ENCODE results near the gene FOXE3.

FOXE3 gene

DNA sequence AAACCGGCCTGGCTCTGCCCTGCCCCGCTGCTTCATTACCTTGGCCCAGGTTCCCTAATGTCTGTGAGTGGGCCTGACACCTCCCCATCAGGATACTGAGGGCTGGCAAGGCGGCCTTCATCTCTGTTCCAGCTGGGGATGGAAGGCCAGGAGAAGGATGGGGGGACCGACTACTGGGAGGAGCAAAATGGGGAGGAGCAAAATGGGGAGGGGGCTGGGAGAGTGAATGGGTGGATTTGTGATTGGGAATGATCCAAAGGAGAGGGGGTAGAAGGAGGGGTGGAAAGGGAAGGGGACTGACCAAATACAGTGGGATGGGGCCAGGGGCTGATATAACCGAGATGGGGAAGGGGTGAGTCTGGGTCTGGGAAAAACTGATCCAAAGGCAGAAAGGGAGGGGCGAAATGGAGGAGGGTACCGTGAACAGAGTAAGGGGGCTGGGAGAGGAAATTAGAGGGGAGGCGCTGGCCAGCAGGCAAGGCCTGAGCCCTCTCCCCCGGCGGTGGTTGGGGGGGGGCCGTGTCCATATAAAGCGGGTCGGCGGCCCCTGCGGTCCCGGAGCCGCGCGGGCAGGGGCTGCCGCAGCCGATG is at the start of gene FOXE3:
Gene FOXE3 (plus strand): TSS at position 558 of the 591 bp plus-strand sequence. CDS start 31 bp downstream, at position 589.
- Histone ChIP-seq H3K9me3 (no peaks in the 10 kb centered on the region), H3K4me1 (no peaks in the 10 kb centered on the region), H3K27me3 (ENCODE audit: low read depth) (0 out of 2 replicates have a peak, but pooled peaks cover 2% of the 10 kb centered on the region), H3K4me3 (peak within 1 kb of the TSS; percentile 11; the same call in 1 of the 2 replicates), H3K36me3 (replicated peaks) (no peaks in the 10 kb centered on the region)
- DNase-seq (ENCODE audit: low spot score in 2 of 2), result no peak
- in situ Hi-C loops (cut with MboI; ENCODE audit: low sequenced_read_pairs), result no loop called here

DNA sequence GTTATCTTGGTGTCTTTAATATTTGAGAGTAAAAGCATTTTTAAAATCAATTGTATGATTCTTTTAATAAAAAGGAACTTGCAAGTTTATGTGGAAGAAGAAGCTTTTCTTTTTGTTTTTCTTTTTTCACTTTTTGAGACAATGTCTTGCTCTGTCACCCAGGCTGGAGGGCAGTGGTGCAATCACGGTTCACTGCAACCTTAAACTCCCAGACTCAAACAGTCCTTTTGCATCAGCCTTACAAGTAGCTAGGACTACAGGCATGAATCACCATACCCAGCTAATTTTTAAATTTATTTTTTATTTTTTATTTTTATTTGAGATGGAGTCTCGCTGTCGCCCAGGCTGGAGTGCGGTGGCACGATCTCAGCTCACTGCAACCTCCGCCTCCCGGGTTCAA is 48.4 kb upstream of the FOXE3 start:
- in situ Hi-C loops (cut with MboI; ENCODE audit: low sequenced_read_pairs), result no loop called here
- Histone ChIP-seq H3K4me1 (no peaks in the 10 kb centered on the region), H3K4me3 (no peak overlapping the region), H3K9me3 (no peaks in the 10 kb centered on the region), H3K36me3 (replicated peaks) (peaks cover 15% of the 10 kb centered on the region), H3K27me3 (ENCODE audit: low read depth) (no peaks in the 10 kb centered on the region)
- DNase-seq (ENCODE audit: low spot score in 2 of 2), result no peak

DNA sequence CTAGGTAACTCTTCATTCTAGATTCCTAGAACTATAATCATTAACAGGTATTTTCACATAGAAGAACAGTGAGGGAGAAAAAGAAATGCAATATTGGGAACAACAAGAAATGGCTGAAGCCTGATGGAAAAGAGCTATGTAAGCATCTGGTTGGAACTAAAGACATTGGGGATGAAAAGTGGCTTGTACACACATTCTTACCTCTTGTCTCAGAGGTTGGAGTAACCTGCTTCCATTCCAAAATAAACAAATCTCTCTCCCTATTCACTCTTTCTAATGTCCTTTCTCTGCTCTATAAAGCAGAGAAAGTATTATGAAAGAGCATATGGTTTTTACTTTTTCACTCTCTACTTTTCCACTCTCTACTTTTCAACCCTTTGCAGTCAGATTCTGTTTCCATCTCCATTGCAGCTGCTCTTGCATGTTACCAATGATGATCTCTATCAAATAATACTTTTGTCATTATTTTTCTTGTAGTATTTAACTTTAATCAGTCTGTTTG is 45.0 kb upstream of the FOXE3 start:
- Histone ChIP-seq H3K27me3 (ENCODE audit: low read depth) (no peaks in the 10 kb centered on the region), H3K9me3 (no peaks in the 10 kb centered on the region), H3K4me3 (no peak overlapping the region), H3K36me3 (replicated peaks) (peaks cover 39% of the 10 kb centered on the region), H3K4me1 (no peaks in the 10 kb centered on the region)
- DNase-seq (ENCODE audit: low spot score in 2 of 2), result no peak
- in situ Hi-C loops (cut with MboI; ENCODE audit: low sequenced_read_pairs), result no loop called here

DNA sequence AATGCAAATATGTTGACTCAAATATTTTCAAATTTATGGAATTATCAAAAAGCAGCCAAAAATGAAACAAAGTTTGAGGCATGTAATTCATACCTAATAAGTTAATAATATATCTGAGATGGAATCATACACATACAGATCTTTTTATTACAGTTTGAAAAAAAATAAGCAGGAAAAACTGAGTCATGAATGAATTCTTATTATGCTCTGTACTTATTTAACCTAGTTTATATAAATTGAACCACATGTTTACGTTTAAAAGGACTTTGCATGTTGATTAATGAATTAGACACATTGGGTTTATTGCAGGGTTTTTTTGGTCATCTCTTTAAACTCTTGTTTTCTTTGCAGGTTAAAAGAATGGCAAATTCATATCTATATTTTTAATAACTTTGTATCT is 41.6 kb upstream of the FOXE3 start:
- in situ Hi-C loops (cut with MboI; ENCODE audit: low sequenced_read_pairs), result no loop called here
- H3K36me3 ChIP-seq (replicated peaks), result peaks cover 48% of the 10 kb centered on the region
- no peak overlapping the region for H3K4me3 ChIP-seq
- peaks cover 5% of the 10 kb centered on the region; the same call in 1 of the 2 replicates for H3K4me1 ChIP-seq
- no peaks in the 10 kb centered on the region for H3K9me3 ChIP-seq
- H3K27me3 ChIP-seq (ENCODE audit: low read depth), result no peaks in the 10 kb centered on the region
- DNase-seq (ENCODE audit: low spot score in 2 of 2), result no peak

DNA sequence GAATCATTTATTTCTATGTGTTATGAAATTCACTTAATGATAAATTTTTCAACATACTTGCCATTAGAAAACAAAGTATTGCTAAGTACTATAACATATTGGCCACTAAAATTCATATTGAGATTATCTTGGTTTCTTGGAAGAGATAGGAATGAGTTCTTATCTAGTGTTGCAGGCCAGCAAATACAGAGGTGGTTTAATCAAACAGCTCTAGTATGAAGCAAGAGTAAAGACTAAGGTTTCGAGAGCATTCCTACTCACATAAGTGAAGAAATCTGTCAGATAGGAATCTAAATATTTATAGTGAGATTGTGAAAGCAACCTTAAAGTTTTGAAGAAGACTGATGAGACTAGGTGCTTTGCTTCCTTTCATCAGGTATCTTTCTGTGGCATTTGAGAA is 37.9 kb upstream of the FOXE3 start:
- Histone ChIP-seq H3K4me3 (no peak overlapping the region), H3K36me3 (replicated peaks) (peaks cover 43% of the 10 kb centered on the region), H3K27me3 (ENCODE audit: low read depth) (no peaks in the 10 kb centered on the region), H3K4me1 (peaks cover 5% of the 10 kb centered on the region; the same call in 1 of the 2 replicates), H3K9me3 (no peaks in the 10 kb centered on the region)
- in situ Hi-C loops (cut with MboI; ENCODE audit: low sequenced_read_pairs), result no loop called here
- no peak for DNase-seq (ENCODE audit: low spot score in 2 of 2)

DNA sequence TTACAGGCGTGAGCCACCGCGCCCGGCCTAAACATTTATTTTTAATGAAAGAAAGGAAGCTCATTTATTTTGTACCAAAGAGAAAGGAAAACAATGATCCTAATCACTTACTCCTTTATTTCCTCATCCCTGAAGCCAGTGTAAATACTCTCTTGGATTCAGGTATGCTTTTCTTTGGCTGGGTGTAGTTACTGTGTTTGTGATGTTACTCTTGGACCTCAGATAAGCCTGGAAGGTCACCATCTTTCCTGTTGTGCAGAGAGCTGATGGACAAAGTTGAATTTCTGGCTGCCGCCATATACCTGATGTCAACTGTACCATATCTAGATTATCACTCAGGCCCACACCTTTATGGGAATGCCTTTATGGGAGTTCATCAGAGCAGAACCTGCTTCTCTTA is 35.4 kb upstream of the FOXE3 start:
- H3K27me3 ChIP-seq (ENCODE audit: low read depth), result no peaks in the 10 kb centered on the region
- peaks cover 28% of the 10 kb centered on the region for H3K36me3 ChIP-seq (replicated peaks)
- in situ Hi-C loops (cut with MboI; ENCODE audit: low sequenced_read_pairs), result no loop called here
- DNase-seq (ENCODE audit: low spot score in 2 of 2), result no peak
- H3K4me1 ChIP-seq, result peaks cover 5% of the 10 kb centered on the region; the same call in 1 of the 2 replicates
- H3K9me3 ChIP-seq, result no peaks in the 10 kb centered on the region
- no peak overlapping the region for H3K4me3 ChIP-seq

DNA sequence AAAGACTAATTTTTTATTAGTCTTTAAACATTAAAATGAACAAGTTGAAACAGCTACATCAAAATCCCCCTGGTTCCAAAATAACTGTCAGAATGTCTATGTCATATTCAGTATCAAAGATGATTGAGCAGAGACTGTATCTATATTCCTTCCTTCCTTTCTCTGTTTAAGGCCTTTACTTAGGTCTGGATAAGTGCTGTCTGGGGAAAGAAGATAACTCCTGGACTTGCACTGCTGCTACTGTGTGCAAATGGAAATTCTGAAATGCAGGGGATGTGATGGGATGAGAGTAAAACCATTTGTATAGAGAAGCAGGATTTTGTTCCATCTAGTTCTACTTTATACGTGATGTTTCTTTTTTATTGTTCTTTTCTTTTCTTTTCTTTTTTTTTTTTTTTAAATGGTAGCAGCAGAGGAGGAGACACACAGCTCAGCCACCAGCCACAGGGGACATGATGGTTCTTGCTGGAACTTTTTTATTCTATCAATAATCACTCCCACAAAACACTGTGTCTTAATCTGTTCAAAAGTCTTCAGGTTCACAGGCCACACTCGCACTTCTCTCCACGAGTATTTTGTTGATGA is 33.6 kb upstream of the FOXE3 start:
- Histone ChIP-seq H3K36me3 (replicated peaks) (peaks cover 17% of the 10 kb centered on the region), H3K4me3 (no peak overlapping the region), H3K9me3 (no peaks in the 10 kb centered on the region), H3K4me1 (peaks cover 5% of the 10 kb centered on the region; the same call in 1 of the 2 replicates), H3K27me3 (ENCODE audit: low read depth) (no peaks in the 10 kb centered on the region)
- no peak for DNase-seq (ENCODE audit: low spot score in 2 of 2)
- in situ Hi-C loops (cut with MboI; ENCODE audit: low sequenced_read_pairs), result no loop called here

DNA sequence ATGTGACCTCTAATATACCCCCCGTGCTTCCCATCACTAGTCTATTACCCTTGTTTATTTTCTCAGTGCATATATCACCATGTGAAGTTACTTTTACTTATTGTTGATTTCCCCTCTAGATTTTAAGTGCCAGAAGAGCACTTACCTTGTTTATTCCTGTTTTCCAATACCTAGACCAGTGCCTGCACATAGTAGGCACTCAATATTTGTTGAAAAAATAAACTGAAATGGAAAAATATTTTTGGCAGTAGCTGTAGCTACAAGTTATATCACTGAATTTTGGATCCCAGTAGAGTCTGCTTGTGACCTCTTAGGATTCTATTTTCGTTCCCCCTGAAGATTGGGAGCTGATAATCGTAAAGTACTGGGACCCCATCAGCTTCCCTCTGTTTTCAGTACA is 32.0 kb upstream of the FOXE3 start:
- Histone ChIP-seq H3K27me3 (ENCODE audit: low read depth) (no peaks in the 10 kb centered on the region), H3K9me3 (no peaks in the 10 kb centered on the region), H3K4me3 (no peak overlapping the region), H3K36me3 (replicated peaks) (peaks cover 10% of the 10 kb centered on the region), H3K4me1 (0 out of 2 replicates have a peak, but pooled peaks cover under 1% of the 10 kb centered on the region)
- in situ Hi-C loops (cut with MboI; ENCODE audit: low sequenced_read_pairs), result no loop called here
- DNase-seq (ENCODE audit: low spot score in 2 of 2), result no peak

DNA sequence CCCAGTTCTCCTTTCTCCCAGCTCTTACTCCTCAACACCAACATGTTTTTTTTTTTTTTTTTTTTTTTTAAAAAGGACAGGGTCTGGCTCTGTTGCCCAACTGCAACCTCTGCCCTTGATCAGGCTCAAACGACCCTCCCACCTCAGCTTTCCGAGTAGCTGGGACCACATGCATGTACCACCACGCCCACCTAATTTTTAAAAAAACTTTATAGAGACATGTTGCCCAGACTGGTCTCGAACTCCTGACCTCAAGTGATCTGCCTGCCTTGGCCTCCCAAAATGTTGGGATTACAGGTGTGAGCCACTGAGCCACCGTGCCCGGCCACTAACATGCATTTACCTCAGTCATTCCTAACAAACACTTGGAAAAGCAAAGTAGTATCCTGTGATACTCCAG is 31.1 kb upstream of the FOXE3 start:
- Histone ChIP-seq H3K4me1 (no peaks in the 10 kb centered on the region), H3K4me3 (no peak overlapping the region), H3K27me3 (ENCODE audit: low read depth) (no peaks in the 10 kb centered on the region), H3K9me3 (no peaks in the 10 kb centered on the region), H3K36me3 (replicated peaks) (peaks cover 4% of the 10 kb centered on the region; the same call in 1 of the 2 replicates)
- DNase-seq (ENCODE audit: low spot score in 2 of 2), result no peak
- in situ Hi-C loops (cut with MboI; ENCODE audit: low sequenced_read_pairs), result loop anchor here (5.0 kb wide), 1 partner anchor 327 kb away; no protein-coding TSS in a partner anchor

DNA sequence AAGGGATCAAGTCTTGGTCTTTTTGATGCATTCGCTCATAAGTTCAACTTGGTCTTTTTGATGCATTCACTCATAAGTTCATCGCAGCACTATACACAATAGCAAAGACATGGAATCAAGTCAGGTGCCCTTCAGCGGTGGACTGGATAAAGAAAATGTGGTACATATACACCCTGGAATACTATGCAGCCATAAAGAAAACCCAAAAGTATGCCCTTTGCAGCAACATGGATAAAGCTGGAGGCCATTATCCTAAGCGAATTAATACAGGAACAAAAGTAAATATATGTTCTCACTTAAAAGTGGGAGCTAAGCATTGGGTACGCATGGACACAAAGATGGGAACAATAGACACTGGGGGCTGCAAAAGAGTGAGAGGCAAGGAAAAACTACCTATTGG is 29.8 kb upstream of the FOXE3 start:
- in situ Hi-C loops (cut with MboI; ENCODE audit: low sequenced_read_pairs), result loop anchor here (5.0 kb wide), 1 partner anchor 326 kb away; no protein-coding TSS in a partner anchor
- DNase-seq (ENCODE audit: low spot score in 2 of 2), result no peak
- Histone ChIP-seq H3K27me3 (ENCODE audit: low read depth) (no peaks in the 10 kb centered on the region), H3K4me3 (no peak overlapping the region), H3K4me1 (no peaks in the 10 kb centered on the region), H3K36me3 (replicated peaks) (peaks cover 4% of the 10 kb centered on the region; the same call in 1 of the 2 replicates), H3K9me3 (no peaks in the 10 kb centered on the region)

DNA sequence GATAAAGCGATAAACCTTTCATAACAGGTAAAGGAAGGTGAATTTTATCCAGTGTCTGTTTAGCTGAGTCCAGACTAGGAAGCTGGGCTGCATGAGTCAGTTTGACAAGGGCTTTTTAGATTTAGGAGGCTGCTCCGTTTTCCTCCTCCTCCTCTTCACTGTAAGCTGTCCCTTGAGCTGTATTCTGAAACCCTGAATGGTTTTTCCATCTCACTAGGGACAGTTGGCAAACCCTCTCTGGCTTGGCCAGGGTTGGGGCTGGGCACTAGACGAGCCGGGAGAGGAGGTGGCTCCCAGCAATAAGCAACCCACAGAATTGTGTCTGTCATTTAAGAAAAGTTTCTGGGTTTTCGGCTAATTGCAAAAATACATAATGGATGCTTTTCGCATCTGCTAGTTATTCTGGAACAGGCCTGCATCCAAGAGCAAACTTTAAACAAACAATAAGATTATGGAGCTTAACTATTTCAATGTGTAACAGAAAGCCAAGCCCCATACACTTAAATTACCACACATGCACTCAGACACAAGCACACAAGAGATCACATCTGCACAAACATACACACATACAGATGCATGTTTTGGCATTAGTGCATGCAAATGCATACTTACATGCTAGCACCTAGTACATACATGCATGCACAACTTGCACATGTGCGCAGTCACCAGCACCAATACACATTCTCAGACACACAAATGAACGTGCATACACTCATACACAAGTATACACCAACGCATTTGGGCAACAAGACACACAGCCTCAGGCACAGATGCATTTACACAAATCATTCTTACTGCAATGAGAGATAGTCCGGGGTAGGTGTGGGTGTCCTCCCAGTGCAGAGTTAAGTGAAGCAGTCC is 27.8 kb upstream of the FOXE3 start:
- Histone ChIP-seq H3K9me3 (no peaks in the 10 kb centered on the region), H3K27me3 (ENCODE audit: low read depth) (peaks cover 6% of the 10 kb centered on the region; the same call in 1 of the 2 replicates), H3K36me3 (replicated peaks) (peaks cover 3% of the 10 kb centered on the region; the same call in 1 of the 2 replicates), H3K4me3 (no peak overlapping the region), H3K4me1 (no peaks in the 10 kb centered on the region)
- in situ Hi-C loops (cut with MboI; ENCODE audit: low sequenced_read_pairs), result loop anchor here (5.0 kb wide), 1 partner anchor 324 kb away; no protein-coding TSS in a partner anchor
- no peak for DNase-seq (ENCODE audit: low spot score in 2 of 2)

DNA sequence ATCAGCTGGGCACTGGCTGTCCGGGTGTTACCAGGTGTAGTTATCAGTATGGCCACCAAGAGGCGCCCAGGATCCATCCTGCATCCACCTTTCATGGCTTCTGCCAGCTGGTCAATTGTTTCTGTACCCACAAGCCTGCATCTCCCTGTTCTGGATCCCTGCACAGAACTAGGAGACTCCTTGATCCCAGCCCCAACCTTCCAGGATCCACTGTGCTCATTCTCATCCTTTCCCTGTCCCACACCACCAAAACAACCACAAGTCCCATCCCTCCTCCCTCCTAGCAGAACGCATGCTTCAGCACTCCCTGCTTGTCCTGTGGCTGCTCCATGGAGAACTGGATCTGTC is 27.2 kb upstream of the FOXE3 start:
- in situ Hi-C loops (cut with MboI; ENCODE audit: low sequenced_read_pairs), result loop anchor here (5.0 kb wide), 1 partner anchor 323 kb away; no protein-coding TSS in a partner anchor
- peaks cover 10% of the 10 kb centered on the region; the same call in 1 of the 2 replicates for H3K27me3 ChIP-seq (ENCODE audit: low read depth)
- H3K4me3 ChIP-seq, result no peak overlapping the region
- no peaks in the 10 kb centered on the region for H3K36me3 ChIP-seq (replicated peaks)
- H3K9me3 ChIP-seq, result no peaks in the 10 kb centered on the region
- DNase-seq (ENCODE audit: low spot score in 2 of 2), result peak; percentile 67 to 82
- H3K4me1 ChIP-seq, result no peaks in the 10 kb centered on the region

DNA sequence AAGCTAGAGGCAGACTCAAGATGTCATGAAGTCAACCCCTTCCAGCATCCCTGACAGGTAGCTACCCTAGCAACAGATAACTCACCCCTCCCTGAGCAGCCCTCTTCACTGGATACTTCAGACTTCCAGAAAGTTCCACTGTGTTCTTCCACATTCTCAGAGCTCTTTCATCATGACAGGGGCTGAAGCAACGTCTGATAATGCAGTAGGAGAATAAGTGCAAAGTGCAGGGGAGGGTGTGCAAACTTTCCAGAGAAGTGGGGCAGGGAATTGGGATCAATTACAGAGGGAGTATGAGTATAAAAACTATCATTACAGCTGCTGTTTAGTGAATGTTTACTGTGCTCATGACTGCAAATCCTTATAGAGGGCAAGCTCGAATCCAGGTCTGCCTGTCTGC is 26.4 kb upstream of the FOXE3 start:
- no peaks in the 10 kb centered on the region for H3K36me3 ChIP-seq (replicated peaks)
- DNase-seq (ENCODE audit: low spot score in 2 of 2), result no peak
- H3K4me3 ChIP-seq, result no peak overlapping the region
- no peaks in the 10 kb centered on the region for H3K9me3 ChIP-seq
- in situ Hi-C loops (cut with MboI; ENCODE audit: low sequenced_read_pairs), result loop anchor here (5.0 kb wide), 1 partner anchor 323 kb away; no protein-coding TSS in a partner anchor
- H3K27me3 ChIP-seq (ENCODE audit: low read depth), result peaks cover 10% of the 10 kb centered on the region
- H3K4me1 ChIP-seq, result no peaks in the 10 kb centered on the region

All from HAP-1 (cell line).